ENCODE results near the gene TRIML2.

DNA sequence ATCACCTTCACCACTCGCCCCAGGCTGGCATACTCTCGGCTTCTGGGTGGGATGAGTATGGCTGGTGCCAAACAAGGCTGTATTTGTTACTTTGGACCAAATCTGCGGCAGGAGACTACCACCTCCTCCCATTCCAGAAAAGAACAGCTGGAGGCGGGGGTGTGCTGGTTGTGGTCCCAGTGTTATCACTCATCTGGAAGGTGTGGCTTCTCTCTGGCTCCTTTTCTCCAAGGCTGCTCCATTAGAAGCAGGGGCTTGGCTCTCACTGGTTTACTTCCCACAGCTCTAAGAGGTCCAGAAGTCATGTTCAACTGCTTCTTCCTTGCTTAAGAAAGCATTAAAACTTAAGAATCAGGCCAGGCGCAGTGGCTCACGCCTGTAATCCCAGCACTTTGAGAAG, 2.6 kb upstream of the TRIML2 start:
- TF ChIP-seq, protein P1, sequence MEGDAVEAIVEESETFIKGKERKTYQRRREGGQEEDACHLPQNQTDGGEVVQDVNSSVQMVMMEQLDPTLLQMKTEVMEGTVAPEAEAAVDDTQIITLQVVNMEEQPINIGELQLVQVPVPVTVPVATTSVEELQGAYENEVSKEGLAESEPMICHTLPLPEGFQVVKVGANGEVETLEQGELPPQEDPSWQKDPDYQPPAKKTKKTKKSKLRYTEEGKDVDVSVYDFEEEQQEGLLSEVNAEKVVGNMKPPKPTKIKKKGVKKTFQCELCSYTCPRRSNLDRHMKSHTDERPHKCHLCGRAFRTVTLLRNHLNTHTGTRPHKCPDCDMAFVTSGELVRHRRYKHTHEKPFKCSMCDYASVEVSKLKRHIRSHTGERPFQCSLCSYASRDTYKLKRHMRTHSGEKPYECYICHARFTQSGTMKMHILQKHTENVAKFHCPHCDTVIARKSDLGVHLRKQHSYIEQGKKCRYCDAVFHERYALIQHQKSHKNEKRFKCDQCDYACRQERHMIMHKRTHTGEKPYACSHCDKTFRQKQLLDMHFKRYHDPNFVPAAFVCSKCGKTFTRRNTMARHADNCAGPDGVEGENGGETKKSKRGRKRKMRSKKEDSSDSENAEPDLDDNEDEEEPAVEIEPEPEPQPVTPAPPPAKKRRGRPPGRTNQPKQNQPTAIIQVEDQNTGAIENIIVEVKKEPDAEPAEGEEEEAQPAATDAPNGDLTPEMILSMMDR (IDR thresholded peaks at IDR 0.05), result no peak
- no peak for TF ChIP-seq POLR2AphosphoS5 (IDR thresholded peaks at IDR 0.05)
- TF ChIP-seq POLR2A (IDR thresholded peaks at IDR 0.05), result no peak

All from breast epithelium (tissue), 3 donors.